ENCODE measurements around the gene LHFPL2. TPM values are rescaled to one million over a fixed set of nuclear protein-coding genes. Genes with fewer than 3 reads are reported as not detected.

The LHFPL2 gene
- total and polyA plus RNA-seq, 9 of the 15 experiments (the other 6 are each of a cell fraction or from before 2014, with no cell fraction given): 1.0 to 6.6 (median 4.6) TPM

DNA sequence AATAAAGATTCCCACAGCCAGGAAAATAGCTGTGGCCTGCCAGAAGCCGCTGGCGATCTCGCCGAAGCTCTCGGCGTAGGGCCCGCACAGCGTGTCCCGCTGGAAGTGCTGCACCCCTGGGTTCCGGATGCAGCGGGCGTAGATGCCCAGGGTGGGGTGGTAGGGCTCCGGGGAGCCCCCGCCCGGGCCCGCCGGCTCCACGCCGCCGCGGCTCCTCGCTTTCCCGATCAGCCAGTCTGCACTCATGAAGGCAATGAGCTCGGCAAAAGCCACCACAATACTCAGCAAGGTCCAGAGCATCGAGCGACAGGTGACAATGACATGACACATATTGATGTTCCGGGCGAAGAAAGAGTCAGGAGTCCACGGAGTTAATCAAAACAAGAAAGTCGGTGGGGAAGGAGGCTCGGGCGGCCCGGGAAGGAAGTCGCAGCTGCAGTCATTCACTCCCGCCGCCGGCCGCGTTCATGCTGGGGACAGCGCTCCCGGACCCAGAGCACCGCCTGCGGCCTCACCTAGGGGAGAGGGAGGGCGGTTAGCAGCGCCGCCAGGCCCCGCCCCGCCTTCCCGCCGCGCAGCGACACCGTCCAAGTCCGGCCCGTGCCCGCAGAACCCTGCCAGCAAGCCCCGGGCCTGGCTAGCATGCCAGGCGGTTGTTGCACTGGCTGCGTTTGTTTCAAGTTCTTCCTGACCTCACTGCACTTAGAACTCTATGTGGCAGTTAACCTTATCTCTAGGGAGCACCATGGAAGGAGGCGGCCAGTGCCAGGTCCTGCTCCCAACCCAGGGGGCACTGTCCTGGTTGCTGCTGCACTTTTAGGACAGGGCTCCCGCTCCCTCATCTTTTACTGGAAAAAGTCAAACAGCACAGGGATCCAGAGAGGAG, 138.4 kb downstream of the LHFPL2 start (continued):
- TF ChIP-seq ZSCAN29 (IDR thresholded peaks at IDR 0.05) (no peak), SNAPC5 (CRISPR knock-in tag; IDR thresholded peaks at IDR 0.05) (no peak), TFAP4 (CRISPR knock-in tag; IDR thresholded peaks at IDR 0.05; ENCODE audit: borderline replicate concordance) (peak; percentile 53; the same call in 1 of the 2 replicates), TCF15 (CRISPR knock-in tag; IDR thresholded peaks at IDR 0.05) (no peak), ZFP1 (CRISPR knock-in tag; IDR thresholded peaks at IDR 0.05) (no peak), XRCC5 (IDR thresholded peaks at IDR 0.05; ENCODE audit: low read depth, low read length) (no peak), RHOXF2B (CRISPR knock-in tag; conservative IDR thresholded peaks at IDR 0.05) (no peak), MXI1 (IDR thresholded peaks at IDR 0.05; ENCODE audit: low read depth, low read length) (no peak), RAD21 (CRISPR knock-in tag; conservative IDR thresholded peaks at IDR 0.05 in 1 of 2, IDR thresholded peaks at IDR 0.05 in 1 of 2) (0 out of 4 replicates have a peak, but pooled peaks of 1 of the 2 experiments have one; percentile 2), ZNF436 (CRISPR knock-in tag; IDR thresholded peaks at IDR 0.05) (no peak), RBM25 (IDR thresholded peaks at IDR 0.05; ENCODE audit: low read depth, low read length, severe bottlenecking) (no peak)
- TF ChIP-seq, protein P1, sequence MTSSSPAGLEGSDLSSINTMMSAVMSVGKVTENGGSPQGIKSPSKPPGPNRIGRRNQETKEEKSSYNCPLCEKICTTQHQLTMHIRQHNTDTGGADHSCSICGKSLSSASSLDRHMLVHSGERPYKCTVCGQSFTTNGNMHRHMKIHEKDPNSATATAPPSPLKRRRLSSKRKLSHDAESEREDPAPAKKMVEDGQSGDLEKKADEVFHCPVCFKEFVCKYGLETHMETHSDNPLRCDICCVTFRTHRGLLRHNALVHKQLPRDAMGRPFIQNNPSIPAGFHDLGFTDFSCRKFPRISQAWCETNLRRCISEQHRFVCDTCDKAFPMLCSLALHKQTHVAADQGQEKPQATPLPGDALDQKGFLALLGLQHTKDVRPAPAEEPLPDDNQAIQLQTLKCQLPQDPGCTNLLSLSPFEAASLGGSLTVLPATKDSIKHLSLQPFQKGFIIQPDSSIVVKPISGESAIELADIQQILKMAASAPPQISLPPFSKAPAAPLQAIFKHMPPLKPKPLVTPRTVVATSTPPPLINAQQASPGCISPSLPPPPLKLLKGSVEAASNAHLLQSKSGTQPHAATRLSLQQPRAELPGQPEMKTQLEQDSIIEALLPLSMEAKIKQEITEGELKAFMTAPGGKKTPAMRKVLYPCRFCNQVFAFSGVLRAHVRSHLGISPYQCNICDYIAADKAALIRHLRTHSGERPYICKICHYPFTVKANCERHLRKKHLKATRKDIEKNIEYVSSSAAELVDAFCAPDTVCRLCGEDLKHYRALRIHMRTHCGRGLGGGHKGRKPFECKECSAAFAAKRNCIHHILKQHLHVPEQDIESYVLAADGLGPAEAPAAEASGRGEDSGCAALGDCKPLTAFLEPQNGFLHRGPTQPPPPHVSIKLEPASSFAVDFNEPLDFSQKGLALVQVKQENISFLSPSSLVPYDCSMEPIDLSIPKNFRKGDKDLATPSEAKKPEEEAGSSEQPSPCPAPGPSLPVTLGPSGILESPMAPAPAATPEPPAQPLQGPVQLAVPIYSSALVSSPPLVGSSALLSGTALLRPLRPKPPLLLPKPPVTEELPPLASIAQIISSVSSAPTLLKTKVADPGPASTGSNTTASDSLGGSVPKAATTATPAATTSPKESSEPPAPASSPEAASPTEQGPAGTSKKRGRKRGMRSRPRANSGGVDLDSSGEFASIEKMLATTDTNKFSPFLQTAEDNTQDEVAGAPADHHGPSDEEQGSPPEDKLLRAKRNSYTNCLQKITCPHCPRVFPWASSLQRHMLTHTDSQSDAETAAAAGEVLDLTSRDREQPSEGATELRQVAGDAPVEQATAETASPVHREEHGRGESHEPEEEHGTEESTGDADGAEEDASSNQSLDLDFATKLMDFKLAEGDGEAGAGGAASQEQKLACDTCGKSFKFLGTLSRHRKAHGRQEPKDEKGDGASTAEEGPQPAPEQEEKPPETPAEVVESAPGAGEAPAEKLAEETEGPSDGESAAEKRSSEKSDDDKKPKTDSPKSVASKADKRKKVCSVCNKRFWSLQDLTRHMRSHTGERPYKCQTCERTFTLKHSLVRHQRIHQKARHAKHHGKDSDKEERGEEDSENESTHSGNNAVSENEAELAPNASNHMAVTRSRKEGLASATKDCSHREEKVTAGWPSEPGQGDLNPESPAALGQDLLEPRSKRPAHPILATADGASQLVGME (CRISPR knock-in tag; IDR thresholded peaks at IDR 0.05): no peak
- TF ChIP-seq, protein P2, sequence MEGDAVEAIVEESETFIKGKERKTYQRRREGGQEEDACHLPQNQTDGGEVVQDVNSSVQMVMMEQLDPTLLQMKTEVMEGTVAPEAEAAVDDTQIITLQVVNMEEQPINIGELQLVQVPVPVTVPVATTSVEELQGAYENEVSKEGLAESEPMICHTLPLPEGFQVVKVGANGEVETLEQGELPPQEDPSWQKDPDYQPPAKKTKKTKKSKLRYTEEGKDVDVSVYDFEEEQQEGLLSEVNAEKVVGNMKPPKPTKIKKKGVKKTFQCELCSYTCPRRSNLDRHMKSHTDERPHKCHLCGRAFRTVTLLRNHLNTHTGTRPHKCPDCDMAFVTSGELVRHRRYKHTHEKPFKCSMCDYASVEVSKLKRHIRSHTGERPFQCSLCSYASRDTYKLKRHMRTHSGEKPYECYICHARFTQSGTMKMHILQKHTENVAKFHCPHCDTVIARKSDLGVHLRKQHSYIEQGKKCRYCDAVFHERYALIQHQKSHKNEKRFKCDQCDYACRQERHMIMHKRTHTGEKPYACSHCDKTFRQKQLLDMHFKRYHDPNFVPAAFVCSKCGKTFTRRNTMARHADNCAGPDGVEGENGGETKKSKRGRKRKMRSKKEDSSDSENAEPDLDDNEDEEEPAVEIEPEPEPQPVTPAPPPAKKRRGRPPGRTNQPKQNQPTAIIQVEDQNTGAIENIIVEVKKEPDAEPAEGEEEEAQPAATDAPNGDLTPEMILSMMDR (IDR thresholded peaks at IDR 0.05 in 2 of 3, conservative IDR thresholded peaks at IDR 0.05 in 1 of 3; ENCODE audit: insufficient read depth in 2 of 3, low read depth in 1 of 3, low read length in 3 of 3): peak; percentile 10 to 53 (median 29); a peak in 4 of 6 replicates
- TF ChIP-seq, protein P3, sequence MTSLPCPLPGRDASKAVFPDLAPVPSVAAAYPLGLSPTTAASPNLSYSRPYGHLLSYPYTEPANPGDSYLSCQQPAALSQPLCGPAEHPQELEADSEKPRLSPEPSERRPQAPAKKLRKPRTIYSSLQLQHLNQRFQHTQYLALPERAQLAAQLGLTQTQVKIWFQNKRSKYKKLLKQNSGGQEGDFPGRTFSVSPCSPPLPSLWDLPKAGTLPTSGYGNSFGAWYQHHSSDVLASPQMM (CRISPR knock-in tag; IDR thresholded peaks at IDR 0.05): no peak

All from K562 (cell line).